CD4-positive, alpha-beta T cell treated with Interleukin-4 for 1 hour (primary cell): ENCODE measurements around the gene TWIST1.

Source experiments
- DNase-seq, 2 donors: peaks; one replicate each; pipeline ENCODE4 v3.0.0-alpha.2; 2020 to 2022

Gene TWIST1

GRCh38 chr7:19112274-19113001, 5.0 kb downstream of the TWIST1 start:
- no peak for DNase-seq

- DNase-seq = no peak
These were observed 5.8 kb downstream of the TWIST1 start for GRCh38 chr7:19111474-19112273.

- no peak for DNase-seq
These were observed 6.7 kb downstream of the TWIST1 start for GRCh38 chr7:19110776-19111175.

- no peak for DNase-seq
These were observed 7.3 kb downstream of the TWIST1 start for GRCh38 chr7:19110026-19110730.

- DNase-seq = no peak
These were observed 8.2 kb downstream of the TWIST1 start for GRCh38 chr7:19109000-19109946.

- no peak for DNase-seq
These were observed 9.9 kb downstream of the TWIST1 start for GRCh38 chr7:19107356-19108146.

- no peak for DNase-seq
These were observed 10.4 kb downstream of the TWIST1 start for GRCh38 chr7:19107081-19107355.

GRCh38 chr7:19106241-19107080, 11.0 kb downstream of the TWIST1 start:
- no peak for DNase-seq

- DNase-seq = no peak
These were observed 11.9 kb downstream of the TWIST1 start for GRCh38 chr7:19105546-19105945.

GRCh38 chr7:19104811-19105210, 12.6 kb downstream of the TWIST1 start:
- DNase-seq = no peak

GRCh38 chr7:19102884-19103283, 14.6 kb downstream of the TWIST1 start:
- DNase-seq = no peak

- DNase-seq = no peak
These were observed 15.5 kb downstream of the TWIST1 start for GRCh38 chr7:19101909-19102308.

- DNase-seq = no peak
These were observed 16.0 kb downstream of the TWIST1 start for GRCh38 chr7:19101472-19101871.

- no peak for DNase-seq
These were observed 17.5 kb downstream of the TWIST1 start for GRCh38 chr7:19099924-19100323.

GRCh38 chr7:19099194-19099593, 18.2 kb downstream of the TWIST1 start:
- DNase-seq = no peak

GRCh38 chr7:19098510-19098909, 18.9 kb downstream of the TWIST1 start:
- DNase-seq = no peak

GRCh38 chr7:19097165-19098055, 20.0 kb downstream of the TWIST1 start:
- DNase-seq = no peak

GRCh38 chr7:19095353-19095860, 22.0 kb downstream of the TWIST1 start:
- DNase-seq = no peak

GRCh38 chr7:19094598-19095352, 22.7 kb downstream of the TWIST1 start:
- no peak for DNase-seq
